ENCODE measurements around the gene CERS6.
"Not testable (repeated sequence)": the region's sequence is repeated elsewhere in the genome, so short reads cannot be mapped to it uniquely, and the experiment has no call there.

CERS6 gene

DNA sequence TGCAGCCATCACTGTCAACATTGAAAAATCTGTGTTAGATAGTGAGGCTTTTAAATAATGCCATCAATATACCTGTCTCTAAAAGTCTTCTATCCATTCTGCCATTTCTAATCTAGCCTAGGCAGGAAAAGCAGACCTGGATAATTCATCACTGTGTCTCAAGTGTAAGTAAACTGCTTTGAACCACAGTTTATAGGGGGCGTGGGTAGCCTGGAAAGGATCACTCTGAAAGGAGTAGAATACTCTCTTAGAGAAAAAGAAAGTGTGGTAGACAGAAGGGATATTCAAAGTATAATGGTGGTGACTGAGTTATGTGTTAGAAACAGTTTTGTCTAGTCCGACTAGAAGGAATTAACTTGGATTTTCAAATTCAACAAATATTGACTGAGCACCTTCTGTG, 40.8 kb downstream of the CERS6 start:
- no peak for DNase-seq (ENCODE audit: low read depth in 1 of 2, low spot score in 1 of 2)

- DNase-seq (ENCODE audit: low read depth in 1 of 2, low spot score in 1 of 2), result no peak
Measured at GRCh38 chr2:168499500-168499899, 43.4 kb downstream of the CERS6 start.

GRCh38 chr2:168500516-168500915, 44.4 kb downstream of the CERS6 start:
- DNase-seq (ENCODE audit: low read depth in 1 of 2, low spot score in 1 of 2), result no peak

GRCh38 chr2:168501466-168502065, 45.5 kb downstream of the CERS6 start:
- no peak for DNase-seq (ENCODE audit: low read depth in 1 of 2, low spot score in 1 of 2)

GRCh38 chr2:168502852-168503251, 46.8 kb downstream of the CERS6 start:
- DNase-seq (ENCODE audit: low read depth in 1 of 2, low spot score in 1 of 2), result not testable (repeated sequence)

DNA sequence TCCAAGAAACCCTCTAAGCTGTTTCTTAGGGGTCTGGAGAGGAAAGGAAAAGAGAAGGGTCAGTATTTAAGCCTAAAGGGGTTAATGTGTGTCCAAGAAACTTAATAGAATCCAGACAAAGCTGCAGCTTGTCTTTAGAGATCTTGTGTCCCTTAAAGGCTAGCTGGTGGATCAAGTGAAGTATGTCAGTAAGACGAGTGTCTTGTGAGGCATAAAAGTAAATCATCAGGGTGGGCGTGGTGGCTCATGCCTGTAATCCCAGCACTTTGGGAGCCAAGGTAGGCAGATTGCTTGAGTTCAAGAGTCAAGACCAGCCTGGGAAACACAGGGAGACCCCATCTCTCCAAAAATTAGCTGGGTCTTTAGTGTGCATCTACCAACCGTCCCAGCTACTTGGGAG, 47.8 kb downstream of the CERS6 start:
- no peak for DNase-seq (ENCODE audit: low read depth in 1 of 2, low spot score in 1 of 2)

DNA sequence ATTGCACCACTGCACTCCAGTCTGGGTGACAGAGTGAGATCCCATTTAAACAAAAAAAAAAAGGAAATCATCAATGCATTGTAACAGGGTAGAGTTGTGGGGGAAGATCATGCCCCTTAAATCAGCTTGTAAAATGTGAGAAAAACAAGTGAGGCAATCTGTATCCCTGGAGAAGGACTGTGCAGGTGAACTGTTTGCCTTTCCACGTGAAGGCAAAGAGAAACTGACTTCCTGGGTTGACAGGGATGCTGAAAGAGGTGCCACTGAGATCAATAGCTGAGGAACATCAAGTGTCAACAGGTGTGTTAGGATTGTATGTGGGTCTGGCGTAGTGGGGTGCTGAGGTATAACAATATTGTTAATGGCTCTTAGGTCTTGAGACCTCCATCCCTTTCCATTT, 48.3 kb downstream of the CERS6 start:
- no peak for DNase-seq (ENCODE audit: low read depth in 1 of 2, low spot score in 1 of 2)

GRCh38 chr2:168510125-168510756, 54.2 kb downstream of the CERS6 start:
- DNase-seq (ENCODE audit: low read depth in 1 of 2, low spot score in 1 of 2), result no peak

GRCh38 chr2:168514692-168515091, 58.6 kb downstream of the CERS6 start:
- no peak for DNase-seq (ENCODE audit: low read depth in 1 of 2, low spot score in 1 of 2)

- no peak for DNase-seq (ENCODE audit: low read depth in 1 of 2, low spot score in 1 of 2)
Measured at GRCh38 chr2:168515502-168515901, 59.4 kb downstream of the CERS6 start.

DNA sequence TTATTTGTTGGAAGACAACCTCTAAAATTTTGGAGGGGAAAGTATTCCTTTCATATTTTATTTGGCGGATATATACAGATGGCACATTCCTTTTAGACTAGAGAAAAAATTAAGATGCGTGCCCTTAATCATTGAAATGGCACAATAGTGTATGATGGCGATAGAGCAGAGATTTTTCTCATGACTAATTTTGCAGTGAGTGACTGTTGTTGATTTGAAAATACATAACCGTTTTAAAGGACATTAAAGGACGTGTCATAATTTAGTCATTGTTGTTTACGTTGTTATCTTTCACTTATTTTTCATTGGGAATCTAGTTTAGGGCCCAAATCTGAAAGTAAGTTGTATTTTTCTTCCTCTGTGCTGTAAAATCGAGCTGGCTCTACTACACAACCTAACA, 61.7 kb downstream of the CERS6 start:
- DNase-seq (ENCODE audit: low read depth in 1 of 2, low spot score in 1 of 2), result no peak

DNA sequence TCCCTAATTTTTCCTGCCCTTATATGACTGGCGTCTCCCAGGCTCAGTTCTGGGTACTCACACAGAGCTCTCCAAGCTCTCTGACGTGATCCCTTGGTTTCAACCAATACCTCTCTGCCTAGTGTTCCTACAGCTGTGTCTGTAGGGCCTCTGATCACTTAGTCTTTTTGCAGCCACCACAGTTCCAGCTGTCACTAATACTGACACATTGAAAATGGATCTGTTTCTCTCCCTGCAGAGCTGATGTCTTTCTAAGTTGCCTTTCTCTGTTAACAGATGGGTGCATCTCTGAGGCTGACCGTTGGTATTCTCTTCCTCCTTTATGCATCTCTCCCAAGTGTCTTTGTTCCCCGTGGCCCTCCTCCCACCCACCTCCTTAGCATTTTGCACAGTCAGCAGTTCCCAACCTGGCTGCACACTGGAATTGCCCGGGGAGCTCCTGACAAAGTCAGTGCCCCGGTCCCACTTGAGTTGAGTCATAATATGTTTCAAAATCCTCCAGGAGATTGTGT, 62.5 kb downstream of the CERS6 start:
- no peak for DNase-seq (ENCODE audit: low read depth in 1 of 2, low spot score in 1 of 2)

- no peak for DNase-seq (ENCODE audit: low read depth in 1 of 2, low spot score in 1 of 2)
Measured at GRCh38 chr2:168519534-168520308, 63.6 kb downstream of the CERS6 start.

DNA sequence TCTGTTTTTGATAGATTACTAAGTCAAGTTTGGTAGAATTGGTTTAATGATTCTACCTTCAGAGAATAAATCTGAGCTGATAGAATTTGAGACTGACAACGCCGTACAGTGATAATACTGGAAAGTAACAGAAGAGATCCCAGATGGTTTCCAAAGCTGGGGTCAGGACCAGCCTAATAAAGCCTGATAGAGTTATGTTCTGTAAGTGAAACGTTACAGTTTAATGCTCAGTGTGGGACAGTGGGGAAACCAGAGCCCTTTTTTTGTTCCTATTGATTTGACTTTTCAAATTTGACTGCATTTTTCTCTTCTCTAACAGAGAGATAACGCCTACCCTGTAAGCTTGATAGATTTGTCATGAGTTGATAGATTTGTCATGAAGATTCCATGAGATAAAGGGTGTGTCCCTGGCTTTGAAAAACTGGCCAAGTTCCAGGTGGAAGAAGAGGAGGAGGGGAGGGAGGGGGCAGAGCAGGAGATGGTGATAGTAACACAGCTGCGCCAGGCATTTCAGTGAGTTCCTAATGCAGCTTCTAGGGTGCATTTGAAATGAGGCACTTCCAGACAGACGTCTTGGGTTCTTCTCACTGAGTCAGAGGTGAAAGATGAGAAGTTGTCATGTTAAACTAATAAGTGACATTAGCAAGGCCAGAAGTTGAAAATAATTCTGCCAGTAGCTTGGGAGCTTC, 65.1 kb downstream of the CERS6 start:
- DNase-seq (ENCODE audit: low read depth in 1 of 2, low spot score in 1 of 2), result no peak

GRCh38 chr2:168522446-168522845, 66.4 kb downstream of the CERS6 start:
- DNase-seq (ENCODE audit: low read depth in 1 of 2, low spot score in 1 of 2), result no peak

GRCh38 chr2:168524005-168524404, 67.9 kb downstream of the CERS6 start:
- no peak for DNase-seq (ENCODE audit: low read depth in 1 of 2, low spot score in 1 of 2)

DNA sequence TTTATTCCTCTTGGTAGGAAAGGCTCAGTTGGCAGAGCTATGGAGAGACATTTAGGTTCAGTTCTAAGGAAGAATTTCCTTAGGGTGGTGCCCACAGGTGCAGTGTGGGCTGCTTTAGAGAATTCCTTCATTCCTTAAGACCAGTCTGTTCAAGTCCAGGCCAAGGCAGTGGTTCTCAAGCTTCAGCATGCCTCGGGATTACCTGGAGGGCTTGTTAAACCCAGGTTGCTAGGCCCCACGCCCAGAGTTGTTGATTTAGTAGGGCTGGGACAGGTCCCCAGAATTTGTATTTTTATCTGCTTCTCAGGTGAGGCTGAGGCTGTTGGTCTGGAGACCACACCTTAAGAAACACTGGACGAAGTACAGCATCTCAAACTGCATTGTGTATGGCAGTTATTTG, 68.9 kb downstream of the CERS6 start:
- no peak for DNase-seq (ENCODE audit: low read depth in 1 of 2, low spot score in 1 of 2)

- DNase-seq (ENCODE audit: low read depth in 1 of 2, low spot score in 1 of 2), result no peak
Measured at GRCh38 chr2:168525716-168526446, 69.8 kb downstream of the CERS6 start.

DNA sequence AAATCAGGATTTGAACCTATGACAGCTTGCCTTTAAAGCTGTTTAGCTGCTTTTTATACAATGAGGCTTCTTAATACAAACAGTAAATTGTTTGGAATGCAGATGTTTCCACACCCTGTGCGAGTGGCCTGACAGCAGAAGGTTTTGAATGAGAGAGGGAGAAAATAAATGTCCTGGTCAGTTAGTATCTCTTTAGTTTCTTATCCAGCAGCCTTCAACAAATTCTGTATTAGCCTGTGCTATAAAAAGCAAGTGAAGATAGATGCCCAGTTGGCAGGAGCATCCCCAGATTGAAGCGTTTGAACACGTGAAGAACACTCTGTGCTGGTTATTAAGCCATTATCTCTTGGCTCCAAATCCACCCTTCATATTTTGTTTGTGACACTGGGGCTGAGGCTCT, 70.6 kb downstream of the CERS6 start:
- no peak for DNase-seq (ENCODE audit: low read depth in 1 of 2, low spot score in 1 of 2)

DNA sequence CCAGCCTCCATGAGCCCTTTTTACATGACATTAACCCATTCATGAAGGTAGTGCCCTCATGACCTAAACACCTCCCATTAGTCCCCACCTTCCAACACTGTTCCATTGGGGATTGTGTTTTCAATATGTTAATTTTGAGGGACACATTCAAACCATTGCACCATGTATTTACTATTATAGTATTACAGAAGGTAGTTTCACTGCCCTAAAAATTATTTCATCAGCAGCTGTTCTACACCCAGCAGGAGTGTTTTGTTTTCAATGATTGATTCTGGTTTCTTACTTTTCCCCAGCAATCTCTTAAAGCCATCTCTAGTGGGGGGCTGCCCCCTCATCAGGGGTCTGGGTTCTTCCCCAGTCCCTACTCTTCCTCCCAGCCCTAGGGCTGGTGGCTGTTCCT, 71.9 kb downstream of the CERS6 start:
- DNase-seq (ENCODE audit: low read depth in 1 of 2, low spot score in 1 of 2), result no peak

DNA sequence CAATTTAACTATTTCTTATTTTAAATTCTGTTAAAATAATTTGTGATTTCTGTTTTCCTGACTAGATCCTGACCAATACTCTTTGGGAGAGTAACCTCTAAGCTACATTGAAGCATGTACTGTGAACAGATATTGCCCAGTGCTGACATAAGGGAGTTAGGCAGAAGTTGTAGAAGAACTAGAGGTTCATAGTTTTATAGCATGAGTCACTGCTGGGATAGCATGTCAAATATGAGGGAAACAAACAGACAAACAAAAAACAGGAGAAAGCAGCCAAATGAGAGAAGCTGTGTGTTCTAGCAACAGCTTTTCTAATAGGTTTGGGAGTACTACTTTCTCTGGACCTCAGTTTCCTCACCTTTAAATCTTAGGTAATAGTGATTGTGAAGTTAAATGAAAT, 72.4 kb downstream of the CERS6 start:
- DNase-seq (ENCODE audit: low read depth in 1 of 2, low spot score in 1 of 2), result no peak
